ENCODE results near the gene LYPD3.
"Not testable (repeated sequence)": the region's sequence is repeated elsewhere in the genome, so short reads cannot be mapped to it uniquely, and the experiment has no call there.

The LYPD3 gene

DNA sequence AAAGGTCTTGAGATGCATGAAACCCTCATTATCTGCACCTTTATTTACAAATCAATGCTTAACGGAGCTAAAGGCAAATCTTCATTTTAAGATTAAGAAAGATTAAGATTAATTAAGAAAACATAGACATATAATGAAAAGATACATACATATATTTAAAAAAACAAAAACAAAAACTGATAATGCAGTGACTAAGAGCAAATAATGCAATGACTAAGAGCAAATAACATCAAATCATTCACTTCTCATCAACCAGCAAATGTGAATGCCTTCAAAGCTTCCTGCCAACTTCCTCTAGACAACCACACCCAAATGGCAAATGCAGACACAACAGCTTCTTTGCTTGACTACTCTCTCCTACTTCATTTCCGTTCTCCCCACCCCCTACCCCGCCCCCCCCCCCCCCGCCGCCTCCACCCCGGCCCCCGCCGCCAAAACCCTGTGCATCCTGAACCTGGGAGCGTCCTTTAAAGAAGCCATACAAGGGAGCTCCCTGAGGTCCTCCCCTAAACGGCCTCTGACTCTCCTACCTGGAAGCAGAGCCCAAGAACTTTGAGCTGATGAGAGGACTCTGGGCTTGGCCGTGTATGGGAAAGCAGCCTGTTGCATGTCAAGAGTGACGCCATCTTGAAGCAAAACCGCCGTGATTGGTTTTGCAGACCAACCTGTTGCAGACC is 26.2 kb downstream of the LYPD3 start:
- no peaks in the 10 kb centered on the region for H3K27me3 ChIP-seq (ENCODE audit: control insufficient read depth, insufficient read depth, low read length)
- H3K9me3 ChIP-seq (ENCODE audit: control insufficient read depth, insufficient read depth, low read length): no peaks in the 10 kb centered on the region
- H3K4me3 ChIP-seq (ENCODE audit: low read depth, low read length): no peak overlapping the region
- no peaks in the 10 kb centered on the region for H3K4me1 ChIP-seq (ENCODE audit: control insufficient read depth, insufficient read depth, low read length)
- no peaks in the 10 kb centered on the region for H3K36me3 ChIP-seq (ENCODE audit: control insufficient read depth, insufficient read depth, low read length)
- no peak overlapping the region for H3K9ac ChIP-seq (ENCODE audit: low read depth, low read length)

DNA sequence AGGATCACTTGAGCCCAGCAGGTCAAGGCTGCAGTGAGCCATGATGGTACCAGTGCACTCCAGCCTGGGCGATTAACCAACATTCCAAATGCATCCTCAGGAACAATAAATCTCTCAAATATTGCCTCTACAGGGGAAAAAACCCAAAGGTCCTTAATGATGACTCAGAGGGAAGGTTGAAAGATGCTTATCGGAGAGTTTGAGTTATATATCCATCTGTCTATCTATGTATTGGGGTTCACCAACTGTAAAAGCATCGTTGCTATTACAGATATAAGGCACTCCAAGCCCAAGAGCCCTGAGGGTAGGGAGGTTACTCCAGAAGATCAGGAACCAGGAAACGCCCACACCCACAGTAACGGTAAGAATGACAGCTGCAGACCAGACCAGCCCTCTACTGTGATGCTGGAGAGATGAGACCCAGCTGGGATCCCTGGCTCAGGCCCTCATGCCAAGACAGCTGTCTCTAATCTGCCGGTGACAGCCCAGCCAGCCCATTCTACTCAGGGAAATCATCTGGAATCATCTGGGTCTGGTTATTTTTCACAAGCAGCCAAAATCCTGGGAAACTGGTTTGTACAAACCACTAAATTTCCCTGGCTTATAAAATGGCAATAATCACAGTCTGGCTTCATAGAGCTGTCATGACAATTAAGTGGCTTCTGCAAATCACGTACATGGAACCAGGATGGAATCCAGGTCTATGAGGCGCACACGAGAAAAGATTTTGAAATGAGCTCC is 26.9 kb downstream of the LYPD3 start:
- no peaks in the 10 kb centered on the region for H3K4me1 ChIP-seq (ENCODE audit: control insufficient read depth, insufficient read depth, low read length)
- no peaks in the 10 kb centered on the region for H3K9me3 ChIP-seq (ENCODE audit: control insufficient read depth, insufficient read depth, low read length)
- H3K36me3 ChIP-seq (ENCODE audit: control insufficient read depth, insufficient read depth, low read length): no peaks in the 10 kb centered on the region
- H3K9ac ChIP-seq (ENCODE audit: low read depth, low read length): no peak overlapping the region
- H3K27me3 ChIP-seq (ENCODE audit: control insufficient read depth, insufficient read depth, low read length): no peaks in the 10 kb centered on the region
- H3K4me3 ChIP-seq (ENCODE audit: low read depth, low read length): no peak overlapping the region

DNA sequence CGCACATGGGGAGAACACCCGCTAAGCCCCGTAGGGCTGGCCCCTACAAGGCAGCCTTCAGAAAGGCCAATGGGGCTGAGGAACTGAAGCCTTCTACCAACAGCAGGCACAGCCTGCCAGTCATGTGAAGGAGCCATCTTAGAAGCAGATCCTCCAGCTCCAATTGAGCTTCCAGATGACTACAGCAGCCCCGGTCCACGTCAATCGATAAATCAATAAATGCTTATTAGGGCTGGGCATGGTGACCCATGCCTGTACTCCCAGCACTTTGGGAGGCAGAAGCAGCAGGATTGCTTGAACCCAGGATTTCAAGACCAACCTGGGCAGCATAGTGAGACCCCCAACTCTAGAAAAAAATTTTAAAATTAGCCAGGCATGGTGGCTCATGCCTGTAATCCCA is 27.7 kb downstream of the LYPD3 start:
- no peaks in the 10 kb centered on the region for H3K9me3 ChIP-seq (ENCODE audit: control insufficient read depth, insufficient read depth, low read length)
- H3K36me3 ChIP-seq (ENCODE audit: control insufficient read depth, insufficient read depth, low read length): no peaks in the 10 kb centered on the region
- no peak overlapping the region for H3K4me3 ChIP-seq (ENCODE audit: low read depth, low read length)
- H3K27me3 ChIP-seq (ENCODE audit: control insufficient read depth, insufficient read depth, low read length): no peaks in the 10 kb centered on the region
- no peaks in the 10 kb centered on the region for H3K4me1 ChIP-seq (ENCODE audit: control insufficient read depth, insufficient read depth, low read length)
- no peak overlapping the region for H3K9ac ChIP-seq (ENCODE audit: low read depth, low read length)

DNA sequence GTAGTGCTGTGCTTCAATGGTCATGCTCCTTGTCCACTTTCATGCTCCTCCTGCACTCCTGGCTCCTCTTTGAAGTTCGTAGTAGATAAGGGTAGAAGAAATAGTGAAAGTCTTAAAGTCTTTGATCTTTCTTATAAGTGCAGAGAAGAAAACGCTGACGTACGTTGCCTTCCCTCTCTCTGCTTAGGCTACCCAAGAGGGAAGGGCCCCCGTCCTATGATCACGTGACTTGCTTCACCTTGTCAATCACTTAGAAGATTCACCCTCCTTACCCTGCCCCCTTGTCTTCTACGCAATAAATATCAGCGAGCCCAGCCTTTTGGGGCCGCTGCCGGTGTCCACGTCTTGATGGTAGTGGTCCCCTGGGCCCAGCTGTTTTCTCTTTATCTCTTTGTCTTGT is 28.1 kb downstream of the LYPD3 start:
- not testable (repeated sequence) for H3K27me3 ChIP-seq (ENCODE audit: control insufficient read depth, insufficient read depth, low read length); H3K9me3 ChIP-seq (ENCODE audit: control insufficient read depth, insufficient read depth, low read length); H3K4me1 ChIP-seq (ENCODE audit: control insufficient read depth, insufficient read depth, low read length); H3K36me3 ChIP-seq (ENCODE audit: control insufficient read depth, insufficient read depth, low read length); H3K9ac ChIP-seq (ENCODE audit: low read depth, low read length); H3K4me3 ChIP-seq (ENCODE audit: low read depth, low read length)

DNA sequence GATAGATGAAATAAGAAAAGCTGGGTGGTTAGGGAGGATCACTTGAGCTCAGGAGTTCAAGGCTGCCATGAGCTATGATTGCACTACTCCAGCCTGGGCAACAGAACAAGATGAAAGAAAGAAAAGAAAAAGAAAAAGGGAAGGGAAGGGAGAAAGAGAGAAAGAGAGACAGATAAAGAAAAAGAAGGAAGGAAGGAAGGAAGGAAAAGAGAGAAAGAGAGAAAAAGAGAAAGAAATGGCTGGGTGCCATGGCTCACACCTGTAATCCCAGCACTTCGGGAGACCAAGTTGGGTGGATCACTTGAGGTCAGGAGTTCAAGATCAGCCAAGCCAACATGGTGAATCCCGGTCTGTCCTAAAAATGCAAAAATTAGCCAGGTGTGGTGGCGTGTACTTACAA is 29.6 kb downstream of the LYPD3 start:
- no peaks in the 10 kb centered on the region for H3K36me3 ChIP-seq (ENCODE audit: control insufficient read depth, insufficient read depth, low read length)
- H3K9me3 ChIP-seq (ENCODE audit: control insufficient read depth, insufficient read depth, low read length): no peaks in the 10 kb centered on the region

DNA sequence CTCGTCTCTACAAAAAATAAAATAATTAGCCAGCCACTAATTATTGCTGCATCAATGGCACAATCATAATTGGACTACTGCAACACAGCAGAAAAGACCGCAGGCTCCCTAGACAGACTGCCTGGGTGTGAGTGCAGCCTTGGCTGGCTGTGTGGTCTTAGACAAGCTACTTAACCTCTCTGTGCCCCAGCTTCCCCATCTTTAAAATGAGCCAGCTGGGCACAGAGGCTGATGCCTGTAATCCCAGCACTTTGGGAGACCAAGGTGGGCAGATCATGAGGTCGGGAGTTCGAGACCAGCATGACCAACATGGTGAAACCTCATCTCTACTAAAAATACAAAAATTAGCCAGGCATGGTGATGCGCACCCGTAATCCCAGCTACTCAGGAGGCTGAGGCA is 31.7 kb downstream of the LYPD3 start:
- Histone ChIP-seq H3K27me3 (ENCODE audit: control insufficient read depth, insufficient read depth, low read length) (no peaks in the 10 kb centered on the region), H3K9ac (ENCODE audit: low read depth, low read length) (no peak overlapping the region), H3K4me3 (ENCODE audit: low read depth, low read length) (no peak overlapping the region), H3K36me3 (ENCODE audit: control insufficient read depth, insufficient read depth, low read length) (no peaks in the 10 kb centered on the region), H3K9me3 (ENCODE audit: control insufficient read depth, insufficient read depth, low read length) (no peaks in the 10 kb centered on the region), H3K4me1 (ENCODE audit: control insufficient read depth, insufficient read depth, low read length) (no peaks in the 10 kb centered on the region)

More for the DNA sequence above, 29.6 kb downstream of the LYPD3 start:
- Histone ChIP-seq H3K4me1 (ENCODE audit: control insufficient read depth, insufficient read depth, low read length) (no peaks in the 10 kb centered on the region), H3K27me3 (ENCODE audit: control insufficient read depth, insufficient read depth, low read length) (no peaks in the 10 kb centered on the region), H3K4me3 (ENCODE audit: low read depth, low read length) (no peak overlapping the region), H3K9ac (ENCODE audit: low read depth, low read length) (no peak overlapping the region)

DNA sequence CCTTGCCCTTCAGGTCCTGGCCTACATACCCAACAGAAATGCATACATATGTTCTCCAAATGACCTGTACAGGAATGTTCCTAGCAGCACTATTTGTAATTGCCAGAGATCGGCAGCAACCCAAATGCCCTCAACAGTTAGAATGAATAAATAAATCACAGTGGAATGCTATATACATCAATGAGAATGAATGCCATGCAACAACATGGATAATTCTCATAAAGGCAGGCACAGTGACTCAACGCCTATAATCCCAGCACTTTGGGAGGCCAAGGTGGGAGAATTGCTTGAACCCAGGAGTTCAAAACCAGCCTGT is 32.1 kb downstream of the LYPD3 start:
- Histone ChIP-seq H3K4me1 (ENCODE audit: control insufficient read depth, insufficient read depth, low read length) (no peaks in the 10 kb centered on the region), H3K36me3 (ENCODE audit: control insufficient read depth, insufficient read depth, low read length) (no peaks in the 10 kb centered on the region), H3K4me3 (ENCODE audit: low read depth, low read length) (no peak overlapping the region), H3K9ac (ENCODE audit: low read depth, low read length) (no peak overlapping the region), H3K27me3 (ENCODE audit: control insufficient read depth, insufficient read depth, low read length) (no peaks in the 10 kb centered on the region), H3K9me3 (ENCODE audit: control insufficient read depth, insufficient read depth, low read length) (no peaks in the 10 kb centered on the region)

DNA sequence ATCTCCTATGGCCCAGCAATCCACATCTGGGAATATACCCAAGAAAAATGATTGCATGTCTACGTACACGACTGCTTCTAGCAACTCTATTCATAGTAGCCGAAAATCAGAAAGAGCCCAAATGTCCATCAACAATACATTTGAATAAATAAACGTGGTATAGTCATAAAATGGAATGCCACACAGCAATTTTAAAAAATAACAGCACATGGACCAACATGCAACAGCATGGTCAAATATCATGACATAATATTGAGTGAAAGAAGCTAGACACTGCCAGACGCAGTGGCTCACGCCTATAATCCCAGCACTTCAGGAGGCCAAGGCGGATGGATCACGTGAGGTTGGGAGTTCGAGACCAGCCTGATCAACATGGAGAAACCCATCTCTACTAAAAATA is 34.4 kb downstream of the LYPD3 start:
- Histone ChIP-seq H3K27me3 (ENCODE audit: control insufficient read depth, insufficient read depth, low read length) (no peaks in the 10 kb centered on the region), H3K4me3 (ENCODE audit: low read depth, low read length) (no peak overlapping the region), H3K9ac (ENCODE audit: low read depth, low read length) (no peak overlapping the region), H3K4me1 (ENCODE audit: control insufficient read depth, insufficient read depth, low read length) (peaks cover 3% of the 10 kb centered on the region), H3K9me3 (ENCODE audit: control insufficient read depth, insufficient read depth, low read length) (no peaks in the 10 kb centered on the region), H3K36me3 (ENCODE audit: control insufficient read depth, insufficient read depth, low read length) (no peaks in the 10 kb centered on the region)

DNA sequence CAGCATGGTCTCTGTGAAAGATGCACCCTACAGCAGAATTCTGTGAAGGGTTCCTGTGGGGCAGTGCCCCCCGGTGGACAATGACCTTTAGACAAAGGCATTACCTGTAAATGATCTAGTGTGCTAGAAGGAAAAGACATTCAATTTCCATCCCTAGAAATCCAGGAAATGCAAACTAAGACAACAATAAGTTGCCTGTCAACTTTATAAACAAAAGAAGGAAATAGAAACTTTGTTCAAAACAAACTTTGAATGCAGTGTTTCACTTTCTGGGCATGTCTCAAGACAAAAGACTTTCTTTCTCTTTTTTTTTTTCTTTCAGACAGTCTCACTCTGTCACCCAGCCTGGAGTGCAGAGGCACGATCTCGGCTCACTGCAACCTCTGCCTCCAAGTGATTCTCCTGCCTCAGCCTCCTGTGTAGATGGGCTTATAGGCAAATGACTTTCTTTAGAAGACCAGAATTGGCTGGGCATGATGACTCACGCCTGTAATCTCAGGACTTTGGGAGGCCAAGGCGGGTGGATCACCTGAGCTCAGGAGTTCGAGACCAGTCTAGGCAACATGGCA is 35.2 kb downstream of the LYPD3 start:
- Histone ChIP-seq H3K27me3 (ENCODE audit: control insufficient read depth, insufficient read depth, low read length) (no peaks in the 10 kb centered on the region), H3K4me3 (ENCODE audit: low read depth, low read length) (no peak overlapping the region), H3K4me1 (ENCODE audit: control insufficient read depth, insufficient read depth, low read length) (peaks cover 6% of the 10 kb centered on the region), H3K9me3 (ENCODE audit: control insufficient read depth, insufficient read depth, low read length) (no peaks in the 10 kb centered on the region), H3K9ac (ENCODE audit: low read depth, low read length) (no peak overlapping the region), H3K36me3 (ENCODE audit: control insufficient read depth, insufficient read depth, low read length) (no peaks in the 10 kb centered on the region)

DNA sequence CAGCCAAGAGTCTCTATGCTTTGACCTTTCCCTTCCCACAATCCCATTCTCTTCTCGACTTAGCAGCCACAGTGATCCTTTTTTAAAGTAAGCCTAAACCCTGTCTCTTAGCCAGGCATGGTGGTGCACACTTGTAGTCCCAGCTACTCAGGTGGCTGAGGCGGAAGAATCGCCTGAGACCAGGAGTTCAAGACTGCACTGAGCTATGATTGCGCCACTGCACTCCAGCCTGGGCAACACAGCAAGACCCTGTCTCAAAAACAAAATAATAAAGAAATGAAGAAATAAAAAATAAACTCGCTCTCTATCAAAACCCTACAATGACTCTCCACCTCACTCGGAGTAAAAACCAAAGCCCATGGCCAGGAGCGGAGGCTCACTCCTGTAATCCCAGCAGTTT is 36.0 kb downstream of the LYPD3 start:
- Histone ChIP-seq H3K36me3 (ENCODE audit: control insufficient read depth, insufficient read depth, low read length) (no peaks in the 10 kb centered on the region), H3K4me1 (ENCODE audit: control insufficient read depth, insufficient read depth, low read length) (peaks cover 6% of the 10 kb centered on the region), H3K9ac (ENCODE audit: low read depth, low read length) (no peak overlapping the region), H3K4me3 (ENCODE audit: low read depth, low read length) (no peak overlapping the region), H3K27me3 (ENCODE audit: control insufficient read depth, insufficient read depth, low read length) (no peaks in the 10 kb centered on the region), H3K9me3 (ENCODE audit: control insufficient read depth, insufficient read depth, low read length) (no peaks in the 10 kb centered on the region)

DNA sequence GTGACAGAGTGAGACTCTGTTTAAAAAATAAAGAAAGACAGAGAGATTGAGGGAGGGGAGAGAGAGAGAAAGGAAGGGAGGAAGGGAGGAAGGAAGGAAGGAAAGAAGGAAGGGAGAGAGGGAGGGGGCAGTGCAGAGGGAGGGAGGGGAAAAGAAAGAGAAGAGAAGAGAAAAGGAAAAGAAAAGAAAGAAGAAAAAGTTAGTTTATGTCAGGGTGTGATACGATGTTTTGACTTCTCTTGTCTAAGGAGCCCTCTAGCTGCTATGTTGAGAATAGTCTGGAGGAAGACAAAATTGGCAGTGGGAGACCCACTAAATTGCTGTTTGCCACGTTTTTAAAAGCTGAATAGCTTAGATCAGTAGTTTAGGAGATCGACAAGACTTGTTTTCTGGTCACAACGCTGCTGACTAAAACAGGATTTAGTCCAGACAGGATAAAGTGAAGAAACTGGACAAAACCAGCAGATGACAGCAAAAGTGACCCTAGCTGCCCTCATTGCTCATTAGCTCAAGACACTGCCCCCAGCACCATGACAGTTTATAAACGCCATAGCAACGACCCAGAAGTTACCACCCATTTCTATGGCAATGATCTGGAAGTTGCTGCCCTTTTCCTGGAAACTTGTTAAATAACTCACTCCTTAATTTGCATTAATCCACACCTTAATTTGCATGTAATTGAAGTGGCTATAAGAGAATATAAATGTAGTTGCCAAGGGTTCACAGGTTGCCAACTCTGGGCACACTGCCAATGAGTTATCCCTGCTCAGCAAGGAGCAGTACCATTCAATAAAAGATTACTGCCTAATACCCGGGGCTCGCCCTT is 39.6 kb downstream of the LYPD3 start:
- Histone ChIP-seq H3K9me3 (ENCODE audit: control insufficient read depth, insufficient read depth, low read length) (no peaks in the 10 kb centered on the region), H3K4me3 (ENCODE audit: low read depth, low read length) (no peak overlapping the region), H3K4me1 (ENCODE audit: control insufficient read depth, insufficient read depth, low read length) (peaks cover 6% of the 10 kb centered on the region), H3K36me3 (ENCODE audit: control insufficient read depth, insufficient read depth, low read length) (no peaks in the 10 kb centered on the region), H3K9ac (ENCODE audit: low read depth, low read length) (no peak overlapping the region), H3K27me3 (ENCODE audit: control insufficient read depth, insufficient read depth, low read length) (no peaks in the 10 kb centered on the region)

Measured in iPS-15b (cell line).